HG03066 (cell line): ENCODE results near the gene SEMA6B.

Experiments
- ATAC-seq: cut with Tn5 transposase; IDR thresholded peaks from one replicate; pipeline ENCODE4 v1.9.1; 2021; ENCODE audit warnings: low read depth; ENCODE audit not compliant: unreplicated experiment

The SEMA6B gene

DNA sequence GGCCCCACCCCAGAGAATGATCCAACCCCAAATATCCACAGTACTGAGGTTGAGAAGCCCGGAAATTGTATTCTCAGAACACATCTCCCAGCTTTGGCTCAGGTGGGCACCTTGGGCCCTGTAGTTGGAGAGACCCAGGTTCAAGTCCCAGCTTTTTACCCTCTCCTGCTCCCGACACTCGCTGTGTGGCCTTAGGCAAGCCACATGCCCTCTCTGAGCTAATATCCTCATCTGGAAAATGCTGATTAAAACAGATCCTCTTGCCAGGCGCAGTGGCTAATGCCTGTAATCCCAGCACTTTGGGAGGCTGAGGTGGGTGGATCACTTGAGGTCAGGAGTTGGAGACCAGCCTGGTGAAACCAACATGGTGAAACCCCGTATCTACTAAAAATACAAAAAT is 43.8 kb downstream of the SEMA6B start:
- ATAC-seq = no peak

DNA sequence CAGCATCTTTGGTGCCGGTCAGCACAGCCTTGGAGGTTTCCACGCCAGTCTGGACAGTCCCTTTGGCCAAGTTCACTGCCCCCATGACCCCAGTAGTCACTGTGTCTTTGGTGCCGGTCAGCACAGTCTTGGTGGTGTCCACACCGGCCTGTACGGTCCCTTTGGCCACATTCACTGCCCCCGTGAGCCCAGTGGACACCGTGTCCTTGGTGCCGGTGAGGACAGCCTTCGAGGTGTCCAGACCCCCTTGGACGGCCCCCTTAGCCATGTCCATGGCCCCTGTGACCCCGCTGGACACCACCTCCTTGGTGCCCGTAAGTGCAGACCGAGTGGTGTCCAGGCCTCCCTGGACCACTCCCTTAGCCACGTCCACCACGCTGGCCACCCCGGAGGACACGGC is 46.2 kb downstream of the SEMA6B start:
- no peak for ATAC-seq

DNA sequence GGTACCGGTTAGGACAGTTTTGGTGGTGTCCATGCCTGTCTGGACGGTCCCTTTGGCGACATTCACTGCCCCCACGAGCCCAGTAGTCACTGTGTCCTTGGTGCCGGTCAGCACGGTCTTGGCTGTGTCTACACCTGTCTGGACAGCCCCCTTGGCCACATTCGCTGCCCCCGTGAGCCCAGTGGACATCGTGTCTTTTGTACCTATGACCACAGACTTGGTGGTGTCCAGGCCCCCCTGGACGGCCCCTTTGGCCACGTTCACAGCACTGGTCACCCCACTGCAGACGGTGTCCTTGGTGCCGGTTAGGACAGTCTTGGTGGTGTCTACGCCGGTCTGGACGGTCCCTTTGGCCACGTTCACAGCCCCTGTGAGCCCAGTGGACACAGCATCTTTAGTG is 47.4 kb downstream of the SEMA6B start:
- no peak for ATAC-seq

DNA sequence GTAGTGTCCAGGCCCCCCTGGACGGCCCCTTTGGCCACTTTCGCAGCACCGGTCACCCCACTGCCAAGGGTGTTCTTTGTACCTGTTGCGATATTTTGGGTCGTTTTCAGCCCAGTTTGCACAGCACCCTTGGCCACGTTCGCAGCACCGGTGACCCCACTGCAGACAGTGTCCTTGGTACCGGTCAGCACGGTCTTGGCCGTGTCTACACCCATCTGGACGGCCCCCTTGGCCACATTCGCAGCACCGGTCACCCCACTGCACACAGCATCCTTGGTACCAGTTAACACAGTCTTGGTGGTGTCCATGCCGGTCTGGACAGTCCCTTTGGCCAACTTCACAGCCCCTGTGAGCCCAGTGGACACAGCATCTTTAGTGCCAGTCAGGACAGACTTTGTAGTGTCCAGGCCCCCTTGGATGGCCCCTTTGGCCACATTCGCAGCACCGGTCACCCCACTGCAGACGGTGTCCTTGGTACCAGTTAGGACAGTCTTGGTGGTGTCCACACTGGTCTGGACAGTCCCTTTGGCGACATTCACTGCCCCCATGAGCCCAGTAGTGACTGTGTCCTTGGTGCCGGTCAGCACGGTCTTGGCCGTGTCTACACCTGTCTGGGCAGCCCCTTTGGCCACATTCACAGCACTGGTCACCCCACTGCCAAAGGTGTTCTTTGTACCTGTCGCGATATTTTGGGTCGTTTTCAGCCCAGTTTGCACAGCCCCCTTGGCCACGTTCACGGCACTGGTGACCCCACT is 48.0 kb downstream of the SEMA6B start:
- ATAC-seq = no peak

DNA sequence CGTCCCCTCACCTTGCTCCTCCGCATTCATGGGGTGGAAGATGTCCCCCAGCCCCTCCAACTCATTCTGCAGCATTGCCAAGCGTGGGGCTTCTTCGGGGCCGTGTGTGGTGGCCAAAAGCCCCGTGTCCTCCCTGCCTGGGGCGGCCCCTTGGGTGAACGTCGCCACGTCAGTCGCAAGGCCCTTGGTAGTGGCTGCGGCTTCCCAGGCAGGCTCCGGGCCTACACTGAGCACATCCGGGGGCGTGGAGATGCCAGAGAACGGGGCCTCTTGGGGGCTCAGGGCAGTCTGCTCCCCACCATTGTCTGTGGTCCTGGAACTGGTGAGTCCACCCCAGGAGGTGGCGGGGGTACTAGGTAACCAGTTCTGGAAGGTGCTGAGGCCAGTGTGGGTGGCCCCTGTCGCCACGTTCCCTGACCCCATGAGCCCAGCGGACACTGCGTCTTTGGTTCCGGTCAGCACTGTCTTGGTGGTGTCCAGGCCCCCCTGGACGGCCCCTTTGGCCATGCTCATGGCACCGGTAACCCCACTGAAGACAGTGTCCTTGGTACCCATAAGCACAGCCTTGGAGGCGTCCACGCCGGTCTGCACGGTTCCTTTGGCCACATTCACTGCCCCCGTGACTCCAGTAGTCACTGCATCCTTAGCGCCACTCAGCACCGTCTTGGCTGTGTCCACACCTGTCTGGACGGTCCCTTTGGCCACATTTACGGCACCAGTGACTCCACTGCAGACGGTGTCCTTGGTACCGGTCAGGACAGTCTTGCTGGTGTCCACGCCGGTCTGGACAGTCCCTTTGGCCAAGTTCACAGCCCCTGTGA is 48.8 kb downstream of the SEMA6B start:
- ATAC-seq = no peak

DNA sequence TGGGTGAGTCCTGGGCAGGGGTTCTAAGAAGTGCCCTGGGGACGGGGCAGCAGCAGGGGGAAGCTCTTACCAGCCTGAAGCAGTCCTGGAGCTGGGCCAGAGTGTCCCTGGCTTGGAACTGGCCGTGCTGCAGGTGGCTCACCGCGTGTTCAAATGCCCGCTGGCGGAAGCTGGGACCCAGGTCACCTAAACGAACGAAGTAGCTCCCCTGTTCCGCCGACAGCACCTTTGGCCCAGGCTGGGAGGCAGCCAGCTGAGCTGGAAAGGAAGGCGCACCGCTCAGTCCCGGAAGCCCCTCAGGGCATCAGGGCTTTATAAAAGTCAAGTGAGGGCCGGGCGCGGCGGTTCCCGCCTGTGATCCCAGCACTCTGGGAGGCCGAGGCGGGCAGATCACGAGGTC is 50.8 kb downstream of the SEMA6B start:
- ATAC-seq = no peak

DNA sequence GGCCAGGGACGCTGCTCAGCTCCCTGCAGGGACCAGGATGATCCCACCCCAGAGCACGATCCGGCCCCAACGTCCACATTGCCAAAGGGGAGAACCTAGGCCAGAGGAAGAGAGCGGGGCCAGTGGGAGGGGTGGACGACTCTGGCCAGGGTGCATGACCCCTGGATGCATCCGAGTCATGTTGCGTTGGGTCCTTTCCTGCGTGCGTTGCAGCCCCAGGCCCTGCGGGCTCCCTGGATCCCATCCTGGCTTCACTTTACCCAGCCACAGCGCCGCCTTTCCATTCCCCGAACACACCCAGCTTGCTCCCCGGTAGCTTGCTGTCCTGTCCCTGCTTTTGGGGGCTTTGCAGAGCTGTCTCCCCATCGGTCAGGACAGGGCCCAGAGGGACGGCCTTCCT is 51.7 kb downstream of the SEMA6B start:
- no peak for ATAC-seq

DNA sequence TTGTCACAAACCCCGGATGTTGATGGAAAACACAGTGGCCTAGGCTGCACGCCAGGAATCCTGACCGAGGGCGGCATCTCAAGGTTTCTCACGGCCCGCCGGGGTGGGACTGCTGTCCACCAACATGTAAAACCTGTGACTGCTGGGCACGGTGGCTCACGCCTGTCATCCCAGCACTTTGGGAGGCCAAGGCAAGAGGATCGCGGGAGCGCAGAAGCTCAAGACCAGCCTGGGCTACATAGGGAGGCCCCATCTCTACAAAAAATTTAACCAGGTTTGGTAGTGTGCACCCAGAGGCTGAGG is 52.4 kb downstream of the SEMA6B start:
- ATAC-seq = no peak

DNA sequence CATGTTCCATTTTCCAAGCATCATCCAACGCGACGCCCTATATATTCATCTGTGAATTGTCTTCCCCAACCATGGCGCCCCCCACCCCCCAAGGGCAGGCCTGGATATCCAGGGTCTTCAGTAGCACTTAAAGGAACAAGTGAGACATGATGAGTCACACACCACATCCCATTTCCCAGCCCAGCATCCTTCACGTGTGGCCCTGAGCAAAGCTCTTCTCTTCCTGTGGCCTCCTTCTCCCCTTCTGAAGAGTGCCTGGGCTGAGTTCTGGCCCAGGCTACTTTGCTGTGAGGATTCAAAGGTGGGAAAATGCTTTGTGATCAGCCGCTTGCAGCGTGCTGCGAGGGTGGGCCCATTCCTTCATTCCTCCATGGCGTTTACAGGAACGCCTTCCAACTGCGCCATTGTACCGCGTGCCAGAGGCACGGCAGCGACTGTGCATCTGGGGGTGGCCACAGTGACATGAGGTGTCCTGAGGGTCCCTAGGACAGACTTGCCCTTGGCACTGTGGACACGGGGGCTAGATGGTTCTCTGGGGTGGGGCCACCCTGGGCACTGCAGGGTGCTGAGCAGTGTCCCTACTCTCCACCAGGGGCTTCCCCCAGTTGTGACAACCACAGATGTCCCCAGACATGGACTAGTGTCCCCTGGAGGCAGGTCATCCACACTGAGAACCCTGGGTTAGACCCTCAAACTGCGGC is 52.9 kb downstream of the SEMA6B start:
- ATAC-seq = no peak

DNA sequence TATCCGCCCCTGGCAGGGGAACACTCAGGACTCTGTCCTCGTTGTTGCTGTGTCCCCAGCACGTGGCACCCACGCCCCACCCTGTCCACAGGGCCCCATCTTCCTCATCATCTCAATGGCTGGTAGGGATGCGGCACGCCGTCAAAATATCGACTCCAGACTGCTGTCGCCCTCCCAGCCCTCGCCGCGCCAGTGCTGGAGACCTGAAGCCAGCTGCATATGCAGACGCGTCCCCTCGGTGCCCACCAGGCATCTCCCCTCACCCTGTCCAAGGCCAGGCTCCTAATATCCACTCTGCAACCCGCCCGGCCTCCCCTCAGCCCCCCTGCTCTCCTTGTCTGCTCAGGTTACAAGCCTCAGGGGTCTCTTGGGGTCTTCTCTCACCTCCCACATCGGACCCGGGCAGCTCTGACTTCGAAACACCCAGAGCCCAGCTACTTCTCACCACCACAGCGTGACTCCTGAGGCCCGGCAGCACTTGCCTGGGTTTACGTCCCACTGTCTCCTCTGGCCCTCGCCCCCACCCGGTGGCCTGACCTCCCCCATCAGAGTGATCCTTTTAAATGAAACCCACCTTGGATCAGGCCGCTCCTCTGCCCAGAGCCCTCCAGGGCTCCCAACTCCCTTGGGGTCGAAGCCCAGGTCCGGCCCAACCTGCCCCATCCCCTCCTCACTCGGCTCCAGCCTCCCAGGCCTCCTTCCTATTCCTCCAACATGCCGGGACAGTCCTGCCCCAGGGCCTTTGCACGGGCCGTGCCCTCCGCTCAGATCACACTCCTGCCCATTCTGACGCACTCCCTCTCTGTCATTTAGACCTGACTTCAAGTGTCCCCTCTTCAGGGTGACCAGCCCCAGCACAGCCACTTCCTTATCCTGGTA is 53.7 kb downstream of the SEMA6B start:
- ATAC-seq = no peak

DNA sequence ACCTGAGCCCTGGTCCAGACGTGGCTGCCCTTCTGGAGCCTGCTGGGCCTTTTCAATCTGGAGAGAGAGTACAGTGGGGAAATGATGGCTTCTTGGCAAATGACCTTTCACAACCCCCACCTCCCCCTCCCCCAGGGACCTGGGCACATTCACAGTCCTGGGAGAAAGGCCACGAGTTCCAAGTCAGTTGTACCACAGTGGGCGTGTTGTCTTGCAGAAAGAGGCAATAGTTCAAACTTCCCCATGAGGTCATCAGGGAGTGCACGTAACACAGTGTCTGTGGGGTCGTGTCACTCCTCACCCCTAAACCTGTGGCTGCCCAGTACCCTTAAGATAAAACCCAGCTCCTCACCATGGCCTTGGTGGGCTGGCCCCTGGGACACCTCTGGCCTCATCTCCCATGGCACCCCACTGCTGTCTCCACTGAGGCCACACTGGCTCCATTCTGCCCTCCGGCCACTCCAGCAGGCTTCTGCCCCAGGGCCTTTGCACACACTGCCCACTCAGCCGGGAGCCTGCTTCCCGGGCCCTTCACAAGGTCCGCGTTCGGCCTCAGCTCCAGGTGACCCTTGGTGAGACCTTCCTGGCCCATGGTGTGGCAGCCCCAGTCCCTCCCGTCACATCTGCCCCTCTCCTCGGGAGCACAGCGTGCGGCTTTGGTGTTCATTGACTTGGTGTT is 54.5 kb downstream of the SEMA6B start:
- no peak for ATAC-seq

DNA sequence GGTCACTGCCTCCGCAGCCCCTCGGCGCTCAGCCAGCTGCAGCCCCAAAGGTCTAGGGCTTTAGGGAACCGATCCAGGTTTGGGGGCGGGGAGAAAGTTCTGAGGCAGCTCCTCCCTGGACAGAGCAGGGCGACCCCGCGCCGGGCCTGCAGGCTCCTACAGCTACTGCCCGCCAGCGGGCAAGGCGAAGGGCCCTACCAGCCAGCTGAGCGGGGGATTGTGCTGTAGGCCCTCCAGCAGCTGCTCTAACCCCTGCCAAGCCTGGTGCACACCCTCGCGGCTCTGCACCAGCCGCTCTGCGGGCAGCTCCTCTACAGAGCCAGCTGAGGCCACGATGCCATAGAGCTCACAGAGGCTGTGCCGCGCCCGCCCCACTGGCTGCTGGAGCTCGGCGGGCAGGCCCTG is 55.2 kb downstream of the SEMA6B start:
- no peak for ATAC-seq

DNA sequence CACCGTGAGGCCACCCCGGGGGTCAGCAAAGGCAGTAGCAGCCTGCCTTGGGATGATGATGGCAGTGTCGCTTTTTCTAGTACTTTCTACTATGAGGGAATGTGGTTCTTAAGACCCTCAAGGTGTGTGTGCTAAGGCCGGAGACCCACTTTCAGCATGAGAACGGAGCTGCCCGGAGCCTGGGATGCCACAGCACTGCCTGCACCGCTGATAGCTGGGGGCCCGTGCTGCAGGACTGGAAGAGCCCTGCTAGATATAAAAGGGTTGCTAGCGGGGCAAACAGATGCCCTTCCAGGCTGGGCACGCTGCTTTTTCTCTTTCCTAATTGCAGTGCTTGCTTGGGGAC is 55.7 kb downstream of the SEMA6B start:
- ATAC-seq = no peak

DNA sequence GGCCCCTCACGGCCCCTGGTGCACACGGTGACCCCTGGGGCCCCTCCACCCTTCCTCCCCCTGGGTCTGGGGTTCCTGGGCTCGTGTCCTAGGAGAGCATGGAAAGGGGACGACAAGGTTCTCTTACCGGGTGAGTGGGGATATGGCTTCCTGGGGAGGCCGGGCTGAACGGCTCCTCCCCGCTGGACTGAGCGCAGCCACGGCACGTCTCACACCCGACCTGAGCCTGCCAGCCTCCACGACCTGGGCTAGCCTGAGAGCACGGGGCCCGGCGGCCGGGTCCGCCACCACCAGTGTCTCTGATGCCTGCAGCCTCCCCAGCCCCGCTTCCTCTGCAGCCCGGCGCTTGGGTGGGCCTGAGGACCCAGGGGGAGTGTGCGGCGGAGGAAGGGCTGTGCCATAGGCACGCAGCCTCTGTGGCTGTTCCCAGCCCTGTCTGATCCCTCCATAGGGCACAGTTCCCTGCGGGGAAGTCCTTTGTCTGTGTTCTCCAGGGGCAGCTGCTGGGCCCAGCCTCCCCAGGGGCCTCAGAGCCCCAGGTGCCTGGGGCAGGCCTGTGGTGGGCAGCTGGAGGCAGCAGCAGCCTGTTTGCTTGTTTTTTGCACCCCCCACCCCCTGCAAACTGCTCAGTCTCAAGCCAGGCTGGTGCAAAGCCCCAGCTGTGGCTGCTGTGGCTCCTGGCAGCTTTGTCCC is 56.2 kb downstream of the SEMA6B start:
- ATAC-seq = no peak

DNA sequence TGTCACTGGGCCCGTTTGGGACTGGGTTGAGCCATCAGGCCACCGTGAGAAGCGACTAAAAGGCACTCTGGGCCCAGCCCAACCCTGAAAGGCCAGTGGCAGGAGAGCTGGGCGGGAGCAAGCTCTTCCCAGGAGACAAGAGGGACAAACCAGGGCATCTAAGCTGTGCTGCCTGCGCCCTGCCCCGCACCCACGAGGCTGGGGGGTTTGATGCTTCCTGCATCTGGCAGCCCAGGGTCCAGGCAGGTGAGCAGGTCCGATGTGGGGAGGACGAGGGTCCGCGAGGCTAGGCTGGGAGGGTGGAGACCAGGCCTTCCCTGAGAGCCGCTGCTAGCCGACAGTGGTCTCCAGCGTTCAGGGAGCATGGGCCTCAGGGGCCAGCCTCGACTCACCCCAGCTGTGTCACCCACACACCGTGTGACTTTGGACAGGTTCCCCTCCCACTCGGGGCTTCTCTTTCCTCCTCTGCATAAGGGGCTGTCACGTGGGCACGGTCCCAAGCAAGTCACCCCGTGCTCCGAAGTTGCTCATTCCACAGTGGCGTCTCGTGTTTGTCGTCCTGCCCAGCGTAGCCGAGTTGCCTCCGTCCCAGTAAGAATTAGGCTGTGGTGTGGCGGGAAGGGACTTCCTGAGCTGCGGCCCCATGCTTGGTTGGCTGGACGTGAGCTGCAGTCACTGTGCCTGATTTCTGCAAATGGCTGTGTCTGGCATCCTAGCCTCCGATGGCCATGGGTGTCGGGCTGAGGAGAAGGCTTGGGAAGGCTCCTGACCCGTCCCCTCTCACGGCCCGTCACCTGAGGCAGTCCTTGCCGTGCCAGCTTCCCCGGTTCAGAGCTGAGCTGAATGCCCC is 57.0 kb downstream of the SEMA6B start:
- no peak for ATAC-seq

DNA sequence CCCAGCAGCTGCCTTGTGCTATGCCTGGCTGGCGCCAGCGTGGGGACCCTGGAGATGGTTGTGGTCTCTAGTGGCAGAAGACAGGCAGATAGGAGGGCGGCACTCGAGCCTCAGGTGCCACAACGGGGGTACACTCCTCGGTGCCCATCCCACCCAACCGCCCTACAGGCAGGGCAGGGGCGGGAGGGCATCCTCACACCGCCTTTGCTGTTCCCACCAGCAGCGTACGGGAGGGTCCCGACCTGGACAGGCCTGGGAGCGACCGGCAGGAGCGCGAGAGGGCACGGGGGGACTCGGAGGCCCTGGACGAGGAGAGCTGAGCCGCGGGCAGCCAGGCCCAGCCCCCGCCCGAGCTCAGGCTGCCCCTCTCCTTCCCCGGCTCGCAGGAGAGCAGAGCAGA is 57.8 kb downstream of the SEMA6B start:
- ATAC-seq = no peak

DNA sequence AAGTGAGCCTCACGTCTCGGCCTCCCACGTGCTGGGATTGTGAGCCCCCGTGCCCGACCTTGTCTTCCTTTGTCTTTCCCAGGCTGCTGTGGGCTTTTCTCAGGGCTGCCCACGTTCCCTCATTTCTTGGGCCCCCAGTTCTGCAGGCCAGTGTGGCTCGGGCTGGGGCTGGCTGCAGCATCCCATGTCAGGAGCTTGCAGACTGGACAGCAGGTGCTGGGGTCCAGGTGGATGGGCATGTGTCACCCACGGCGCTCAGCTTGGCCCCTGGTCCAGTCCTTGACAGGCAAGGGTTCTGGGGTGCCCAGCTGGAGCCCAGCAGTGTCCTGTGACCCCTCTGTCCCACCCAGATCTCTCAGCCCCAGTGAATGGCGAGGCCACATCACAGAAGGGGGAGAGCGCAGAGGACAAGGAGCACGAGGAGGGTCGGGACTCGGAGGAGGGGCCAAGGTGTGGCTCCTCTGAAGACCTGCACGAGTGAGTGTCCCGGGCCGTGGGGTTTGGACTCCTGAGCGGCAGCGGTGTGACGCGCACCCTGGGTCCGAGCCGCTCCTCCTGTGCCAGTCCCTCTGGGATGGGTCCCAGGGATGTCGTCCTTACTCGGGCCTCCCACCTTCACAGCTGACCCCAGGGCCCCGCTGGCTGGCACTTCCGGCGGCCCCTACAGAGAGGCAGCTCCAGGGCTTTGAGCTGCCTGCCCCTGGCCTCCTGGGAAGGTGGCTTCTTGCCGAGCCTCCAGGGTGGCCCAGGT is 58.5 kb downstream of the SEMA6B start:
- no peak for ATAC-seq

DNA sequence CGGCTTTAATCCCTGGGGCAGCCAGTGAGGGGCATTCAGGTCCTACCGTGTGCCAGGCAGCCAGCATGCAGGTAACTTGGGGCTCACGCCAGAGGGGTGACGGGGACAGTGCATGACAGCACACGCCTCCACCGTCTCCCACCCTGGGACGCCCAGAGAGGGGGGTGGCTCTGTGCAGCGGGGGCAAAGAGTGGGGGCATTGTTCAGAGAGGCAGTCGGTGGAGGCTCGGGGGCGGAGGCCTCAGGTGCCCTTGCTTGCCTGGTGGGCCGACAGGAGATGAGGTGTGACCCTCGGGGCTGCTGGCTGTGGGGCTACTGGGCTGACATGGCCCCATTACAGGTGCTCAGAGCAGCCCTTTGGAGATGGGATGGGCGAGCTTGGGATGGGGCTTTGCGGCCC is 59.6 kb downstream of the SEMA6B start:
- ATAC-seq = no peak
